Hematopoietic multipotent progenitor cell treated with erythropoietin and hydrocortisone succinate and interleukin-3 and kit ligand, for 8 days (in vitro differentiated cells): Measurements from ENCODE around the gene EPS15.
A peak's percentile ranks its signal among the peaks of the same experiment; 100 is the strongest.
"Not testable (repeated sequence)": the region's sequence is repeated elsewhere in the genome, so short reads cannot be mapped to it uniquely, and the experiment has no call there.

Experiments used
- DNase-seq: peaks from one replicate; pipeline ENCODE4 v3.0.0-alpha.2; 2015

Gene EPS15

DNA sequence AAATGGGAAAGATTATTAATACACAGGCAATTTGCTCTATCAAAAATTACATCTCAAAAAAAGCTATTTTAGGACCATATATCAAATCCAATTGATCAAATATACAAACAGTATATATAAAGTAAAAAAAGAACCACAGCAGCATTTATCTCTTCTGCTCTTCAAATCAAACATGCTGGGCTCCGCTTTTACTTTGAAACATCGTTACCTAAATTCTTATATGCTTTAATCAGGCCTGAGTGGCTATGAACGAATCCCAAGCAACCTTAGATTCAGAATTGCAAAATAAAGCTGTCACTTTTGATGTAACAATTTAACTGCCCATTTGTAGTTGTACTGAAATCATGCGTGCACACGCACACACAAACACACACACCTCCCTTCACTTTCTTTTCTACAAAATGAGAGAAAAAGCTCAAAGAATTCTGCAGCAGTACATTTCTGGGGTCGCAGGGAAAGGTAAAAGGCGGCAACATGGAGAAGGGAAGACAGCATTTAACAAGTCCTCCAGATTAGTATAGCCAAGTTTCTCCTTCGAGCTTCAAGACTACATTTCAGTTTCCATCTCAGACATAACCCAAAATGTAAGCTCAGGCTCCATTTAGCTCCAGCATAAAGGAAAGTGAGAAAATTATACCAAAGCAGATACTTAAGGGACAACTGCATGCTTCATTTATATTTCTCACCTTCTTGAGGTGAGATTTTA is 96.5 kb downstream of the EPS15 start:
- DNase-seq: no peak

DNA sequence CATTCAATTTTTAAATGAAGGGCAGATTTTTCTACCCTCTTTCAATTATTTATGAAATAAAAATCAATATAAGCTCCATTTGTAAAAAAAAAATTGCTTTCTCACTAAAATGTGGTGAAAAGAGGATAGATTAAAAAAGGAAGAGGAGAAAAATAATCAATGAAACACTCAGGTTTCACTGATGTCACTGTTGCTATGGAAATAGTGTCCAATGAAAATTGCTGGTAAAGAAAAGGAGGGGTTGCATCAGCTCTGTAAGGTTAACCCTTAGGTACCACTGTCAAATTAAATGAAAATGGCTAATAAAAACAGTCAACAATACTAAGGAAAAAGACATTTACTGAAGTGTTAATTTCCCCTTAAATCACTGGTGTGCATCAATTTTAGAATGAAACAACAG is 97.1 kb downstream of the EPS15 start:
- DNase-seq: peak; percentile 69

DNA sequence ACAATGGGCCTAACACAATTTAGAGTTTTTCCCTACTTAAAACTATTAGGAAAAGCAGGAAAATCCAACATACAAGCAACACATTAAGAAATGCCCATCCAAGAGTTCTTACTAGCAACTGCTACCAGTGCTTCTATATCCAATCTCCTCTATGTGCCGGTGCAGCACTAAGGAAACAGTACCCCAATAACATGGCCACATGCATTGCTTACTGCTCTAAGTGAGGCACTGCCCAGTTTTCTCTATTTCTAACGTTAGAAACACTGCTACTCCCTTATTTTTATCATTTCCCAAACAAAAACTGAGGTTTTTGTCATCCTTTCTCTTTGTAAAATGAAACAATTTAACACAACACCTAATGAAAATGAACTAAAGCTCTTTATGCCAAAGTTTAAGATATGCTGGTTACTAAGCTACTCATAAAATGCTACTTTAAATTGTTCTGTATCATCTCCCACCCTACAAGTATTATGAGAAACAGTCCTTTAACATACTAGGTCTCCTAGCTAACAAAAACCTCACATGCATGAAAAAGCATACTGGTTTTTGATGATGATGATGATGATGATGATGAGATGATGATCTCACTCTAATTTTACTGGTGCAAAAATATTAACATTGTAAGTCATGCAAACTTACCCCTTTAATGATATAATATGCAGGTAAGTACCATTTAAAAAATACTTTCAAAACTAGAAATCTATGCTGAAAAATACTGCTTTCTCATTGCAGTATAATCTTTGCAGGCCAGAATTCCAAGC is 98.0 kb downstream of the EPS15 start:
- no peak for DNase-seq

DNA sequence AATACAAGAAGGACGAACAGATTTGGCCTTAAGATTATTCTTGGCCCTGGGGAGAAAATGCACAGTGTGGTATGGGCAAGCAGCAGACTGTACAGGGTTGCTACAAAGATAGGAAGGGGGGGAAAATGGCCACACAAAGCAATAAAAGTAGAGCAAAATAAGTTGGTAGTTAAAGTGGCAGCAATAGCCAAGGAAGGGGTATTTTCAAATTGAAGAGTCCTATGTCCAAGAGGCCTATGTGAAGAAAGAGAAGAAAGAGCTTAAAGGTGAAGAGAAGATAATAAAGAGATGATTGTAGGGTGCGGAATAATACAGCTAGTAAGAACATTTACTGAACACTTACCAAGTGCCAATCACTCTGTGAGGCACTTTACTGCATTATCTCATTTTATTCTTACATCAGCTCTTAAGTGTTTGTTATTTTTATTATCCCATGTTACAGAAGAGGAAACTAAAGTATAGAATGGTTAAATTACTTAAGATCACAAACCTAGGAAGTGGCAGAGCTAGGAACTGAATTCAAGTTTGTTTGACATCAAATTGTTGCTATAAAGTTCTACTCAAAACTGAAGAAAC is 100.6 kb downstream of the EPS15 start:
- DNase-seq: no peak

DNA sequence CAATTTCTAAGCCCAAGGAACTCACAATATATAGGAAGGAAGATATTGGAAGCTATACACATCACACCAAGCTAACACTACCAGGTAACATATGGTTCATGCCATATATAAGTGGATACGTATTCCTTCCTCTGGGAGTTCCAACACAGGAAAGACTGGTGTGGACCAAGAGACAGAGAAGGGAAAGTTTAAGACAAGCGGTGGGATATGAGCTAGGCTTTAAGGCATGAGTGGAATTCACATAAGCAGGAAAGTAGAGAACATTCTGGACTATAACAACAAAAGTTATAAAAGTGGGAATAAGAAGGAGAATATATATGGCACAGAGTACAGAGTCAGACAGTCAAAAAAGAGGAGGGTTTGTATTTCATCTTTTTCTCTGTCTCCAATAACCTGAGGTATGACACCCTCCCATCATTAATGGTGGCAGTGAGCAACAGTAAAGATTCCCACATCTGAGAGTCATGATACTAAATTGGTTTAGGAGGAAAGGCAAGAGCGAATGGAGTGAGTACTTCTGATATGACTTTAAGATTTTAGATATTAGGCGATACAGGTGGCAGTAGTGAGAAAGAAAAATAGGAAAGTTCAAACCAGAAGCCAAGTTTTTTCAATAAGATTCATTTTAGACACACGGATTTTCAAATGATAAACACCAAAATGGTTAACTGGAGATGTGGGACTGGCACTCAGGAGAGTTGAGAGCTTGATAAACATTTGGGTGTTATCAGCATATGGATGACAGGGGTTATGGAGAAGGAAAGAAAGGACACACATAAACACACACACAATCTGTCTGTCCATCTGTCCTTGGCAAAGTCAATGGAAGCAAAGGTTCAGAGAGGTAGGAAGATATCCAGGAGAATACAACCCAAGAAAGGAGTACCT is 101.3 kb downstream of the EPS15 start:
- DNase-seq: no peak

GRCh38 chr1:51416910-51417309 is 102.2 kb downstream of the EPS15 start:
- no peak for DNase-seq

GRCh38 chr1:51415963-51416362 is 103.1 kb downstream of the EPS15 start:
- DNase-seq: no peak

- DNase-seq: no peak
Measured at GRCh38 chr1:51414811-51415210, 104.3 kb downstream of the EPS15 start.

- DNase-seq: not testable (repeated sequence)
Measured at GRCh38 chr1:51411820-51412219, 107.2 kb downstream of the EPS15 start.

- DNase-seq: no peak
Measured at GRCh38 chr1:51410568-51411460, 108.3 kb downstream of the EPS15 start.

GRCh38 chr1:51409755-51410541 is 109.1 kb downstream of the EPS15 start:
- not testable (repeated sequence) for DNase-seq

DNA sequence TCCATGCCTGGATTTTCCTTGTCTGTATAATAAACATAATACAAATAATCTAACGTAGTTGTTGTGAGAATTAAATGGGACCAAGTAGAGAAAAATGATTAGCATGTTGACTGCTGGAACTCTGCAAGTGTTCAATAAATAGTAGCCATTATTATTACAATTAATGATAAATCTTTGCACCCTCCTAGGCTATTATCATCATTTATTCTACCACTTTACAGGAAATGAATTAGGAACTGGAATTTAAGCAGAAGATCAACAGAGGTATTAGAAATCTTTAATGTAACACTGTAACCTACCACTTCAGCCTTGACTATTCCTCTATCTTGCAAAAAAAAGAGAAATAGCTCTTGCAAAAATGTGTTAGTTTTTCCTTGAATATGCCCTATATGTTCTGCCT is 126.8 kb downstream of the EPS15 start:
- DNase-seq: no peak

DNA sequence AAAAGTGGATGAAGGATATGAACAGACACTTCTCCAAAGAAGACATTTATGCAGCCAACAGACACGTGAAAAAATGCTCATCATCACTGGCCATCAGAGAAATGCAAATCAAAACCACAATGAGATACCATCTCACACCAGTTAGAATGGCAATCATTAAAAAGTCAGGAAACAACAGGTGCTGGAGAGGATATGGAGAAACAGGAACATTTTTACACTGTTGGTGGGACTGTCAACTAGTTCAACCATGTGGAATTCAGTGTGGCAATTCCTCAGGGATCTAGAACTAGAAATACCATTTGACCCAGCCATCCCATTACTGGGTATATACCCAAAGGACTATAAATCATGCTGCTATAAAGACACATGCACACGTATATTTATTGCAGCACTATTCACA is 128.4 kb downstream of the EPS15 start:
- not testable (repeated sequence) for DNase-seq

- not testable (repeated sequence) for DNase-seq
Measured at GRCh38 chr1:51387288-51387687, 131.8 kb downstream of the EPS15 start.

DNA sequence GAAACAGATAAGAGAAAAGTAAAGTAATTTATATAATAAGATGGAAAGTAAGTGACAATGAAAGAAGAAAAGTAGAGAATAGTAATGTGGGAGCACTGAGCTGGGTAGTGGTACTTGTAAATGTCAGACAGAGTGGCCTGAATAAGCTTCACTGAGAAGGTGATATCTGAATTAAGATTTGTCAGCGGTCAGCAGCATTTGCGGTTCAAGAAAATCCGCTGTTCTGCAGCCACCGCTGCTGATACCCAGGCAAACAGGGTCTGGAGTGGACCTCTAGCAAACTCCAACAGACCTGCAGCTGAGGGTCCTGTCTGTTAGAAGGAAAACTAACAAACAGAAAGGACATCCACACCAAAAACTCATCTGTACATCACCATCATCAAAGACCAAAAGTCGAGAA is 132.8 kb downstream of the EPS15 start:
- not testable (repeated sequence) for DNase-seq

- DNase-seq: no peak
Measured at GRCh38 chr1:51385776-51386175, 133.3 kb downstream of the EPS15 start.

DNA sequence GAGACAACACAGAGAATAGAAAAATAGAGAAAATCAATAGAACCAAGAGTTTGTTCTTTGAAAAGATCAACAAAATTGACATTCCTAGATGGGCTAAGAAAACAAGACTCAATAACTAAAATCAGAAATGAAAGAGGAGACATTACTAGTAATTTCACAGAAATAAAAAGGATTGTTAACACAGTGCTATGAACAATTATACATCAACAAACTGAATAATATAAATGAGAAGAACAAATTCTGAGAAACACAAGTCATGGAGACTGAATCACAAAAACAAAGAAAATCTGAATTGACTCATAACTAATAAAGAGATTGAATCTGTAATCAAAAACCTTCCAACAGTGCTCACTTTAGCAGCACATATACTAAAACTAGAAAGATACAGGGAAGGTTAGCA is 137.1 kb downstream of the EPS15 start:
- DNase-seq: no peak

DNA sequence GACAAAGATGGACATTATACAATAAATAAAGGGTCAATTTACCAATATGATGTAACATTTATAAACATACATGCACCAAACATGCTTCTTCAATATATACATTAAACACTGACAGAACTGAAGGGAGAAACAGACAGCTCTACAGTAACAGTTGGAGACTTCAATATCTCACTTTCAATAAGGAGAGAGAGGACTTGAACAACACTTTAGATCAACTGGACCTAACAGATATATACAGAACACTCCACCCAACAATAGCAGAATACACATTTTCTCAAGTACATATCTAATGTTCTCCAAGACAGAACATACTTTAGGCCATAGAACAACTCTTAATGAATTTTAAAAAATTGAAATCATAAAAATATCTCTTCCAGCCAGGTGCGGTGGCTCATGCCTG is 138.1 kb downstream of the EPS15 start:
- DNase-seq: peak; percentile 51

DNA sequence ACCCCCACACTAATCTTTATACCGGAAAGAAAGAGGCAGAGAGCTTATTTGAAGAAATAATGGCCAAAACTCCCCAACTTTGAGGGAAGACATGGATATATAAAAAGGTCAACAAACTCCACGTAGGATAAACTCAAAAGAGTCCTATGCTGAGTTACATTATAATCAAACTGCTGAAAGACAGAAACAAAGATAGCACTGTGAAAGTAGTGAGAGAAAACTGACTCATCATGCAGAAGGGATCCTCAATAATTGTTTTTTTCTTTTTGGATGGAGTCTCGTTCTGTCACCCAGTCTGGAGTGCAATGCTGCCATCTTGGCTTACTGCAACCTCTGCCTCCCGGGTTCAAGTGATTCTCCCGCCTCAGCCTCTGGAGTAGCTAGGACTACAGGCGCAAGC is 140.2 kb downstream of the EPS15 start:
- DNase-seq: no peak

DNA sequence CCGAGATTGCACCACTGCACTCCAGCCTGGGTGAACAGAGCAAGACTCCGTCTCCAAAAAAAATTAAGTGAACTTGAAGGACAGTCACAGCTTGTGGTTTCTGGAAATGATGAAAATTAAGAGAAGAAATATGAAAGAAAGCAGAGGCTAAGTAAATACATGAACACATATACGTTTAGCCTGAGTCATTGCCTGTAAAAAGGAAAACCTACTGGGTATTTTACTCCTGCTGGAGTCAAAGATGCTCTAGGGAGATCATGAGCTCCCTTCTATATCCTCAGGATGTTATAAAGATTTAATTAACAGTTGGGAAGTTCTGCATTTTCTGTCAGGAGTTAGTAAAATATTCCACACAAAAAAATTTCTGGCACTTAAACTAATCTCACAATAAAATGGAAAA is 145.2 kb downstream of the EPS15 start:
- no peak for DNase-seq

GRCh38 chr1:51372561-51372960 is 146.5 kb downstream of the EPS15 start:
- DNase-seq: no peak
